CD4-positive, alpha-beta T cell (primary cell): ENCODE measurements around the gene MAP2K3. TPM values are rescaled to one million over a fixed set of nuclear protein-coding genes. Genes with fewer than 3 reads are reported as not detected.

Source experiments
- ATAC-seq: fragments of 200-7000 bp; cut with Tn5 transposase; one replicate; pipeline ENCODE4 v1.10.0; 2022; ENCODE audit warnings: mild to moderate bottlenecking; ENCODE audit not compliant: poor library complexity
- CTCF ChIA-PET: fragments of 350-600 bp; sonication (Branson Sonifier 250); formaldehyde crosslinking; loops from one replicate; lab custom pipeline; 2021; ENCODE audit warnings: antibody characterized with exemption, inconsistent platforms; lab: Charles Lee
- POLR2A ChIA-PET: fragments of 350-600 bp; sonication (Branson Sonifier 250); formaldehyde crosslinking; loops from one replicate; lab custom pipeline; 2021; ENCODE audit warnings: antibody characterized with exemption, inconsistent platforms; lab: Charles Lee
- DNase-seq, 14 experiments: peaks; one replicate each; pipeline ENCODE4 v3.0.0-alpha.2; 2013 to 2020; ENCODE audit warnings: mixed read lengths in 2 of 14
- H3K27ac ChIP-seq, 2 donors: one replicate each; pipeline versions ENCODE4 v1.5.1 to v1.7.0; 2013; ENCODE audit warnings: low read length in 2 of 2, low read depth in 1 of 2, mild to moderate bottlenecking in 1 of 2
- H3K27me3 ChIP-seq, 2 experiments: 1 replicate in 1 of 2; 2 replicates in 1 of 2; pipeline versions ENCODE4 v1.6.1 to v1.7.0; 2013; ENCODE audit warnings: low read length in 2 of 2, control low read depth in 1 of 2, mild to moderate bottlenecking in 1 of 2, moderate library complexity in 1 of 2; ENCODE audit not compliant: insufficient read depth in 2 of 2, control insufficient read depth in 1 of 2
- H3K36me3 ChIP-seq: one replicate; pipeline ENCODE4 v1.6.1; 2013; ENCODE audit warnings: low read length, control low read depth; ENCODE audit not compliant: insufficient read depth
- H3K4me1 ChIP-seq: one replicate; pipeline ENCODE4 v1.6.1; 2013; ENCODE audit warnings: low read length, control low read depth; ENCODE audit not compliant: insufficient read depth
- H3K4me3 ChIP-seq: one replicate; pipeline ENCODE4 v1.5.1; 2013; ENCODE audit warnings: mild to moderate bottlenecking, low read length, moderate library complexity
- H3K9me3 ChIP-seq, 2 experiments: 1 replicate in 1 of 2; 2 replicates in 1 of 2; pipeline versions ENCODE4 v1.6.1 to v1.7.0; 2013; ENCODE audit warnings: low read length in 2 of 2, mild to moderate bottlenecking in 2 of 2, control low read depth in 1 of 2, moderate library complexity in 1 of 2; ENCODE audit not compliant: control insufficient read depth in 1 of 2, insufficient read depth in 1 of 2
- H3K27ac Mint-ChIP-seq: one replicate; pipeline ENCODE4 v1.8.0; 2020; ENCODE audit warnings: mixed read lengths
- H3K27me3 Mint-ChIP-seq: one replicate; pipeline ENCODE4 v1.8.0; 2021; ENCODE audit warnings: mixed read lengths
- H3K36me3 Mint-ChIP-seq: one replicate; pipeline ENCODE4 v1.8.0; 2021; ENCODE audit warnings: low read depth, mixed read lengths
- H3K4me1 Mint-ChIP-seq: one replicate; pipeline ENCODE4 v1.8.0; 2021; ENCODE audit warnings: low read depth, mixed read lengths
- H3K4me3 Mint-ChIP-seq: one replicate; pipeline ENCODE4 v1.8.0; 2020; ENCODE audit warnings: mild to moderate bottlenecking, mixed read lengths
- H3K9me3 Mint-ChIP-seq: one replicate; pipeline ENCODE4 v1.8.0; 2020; ENCODE audit warnings: mixed read lengths
- intact Hi-C, 2 experiments: fragments of 100-400 bp; cut with DNase I in 1 of 2; cut with micrococcal nuclease in 1 of 2; formaldehyde crosslinking; loops; one replicate each; pipeline versions ENCODE4 v1.15.1 to v1.9.0; 2023 to 2025; cut with DNase I, micrococcal nuclease
- total RNA-seq, 174 experiments: library from RNA in 2 of 174; stranded (reverse) in 2 of 174; gene quantifications; one replicate each; pipeline ENCODE4 v1.2.3 and lab custom pipeline; 2021 to 2026
- TF ChIP-seq, protein P1 (sequence below): fragments of 200-600 bp; IDR thresholded peaks from one replicate; pipeline ENCODE4 v1.8.0; 2022; ENCODE audit warnings: antibody characterized with exemption, mild to moderate bottlenecking

The MAP2K3 gene
- total RNA-seq, 2 experiments from 2014 or later, result 36.8 to 38.5 TPM

DNA sequence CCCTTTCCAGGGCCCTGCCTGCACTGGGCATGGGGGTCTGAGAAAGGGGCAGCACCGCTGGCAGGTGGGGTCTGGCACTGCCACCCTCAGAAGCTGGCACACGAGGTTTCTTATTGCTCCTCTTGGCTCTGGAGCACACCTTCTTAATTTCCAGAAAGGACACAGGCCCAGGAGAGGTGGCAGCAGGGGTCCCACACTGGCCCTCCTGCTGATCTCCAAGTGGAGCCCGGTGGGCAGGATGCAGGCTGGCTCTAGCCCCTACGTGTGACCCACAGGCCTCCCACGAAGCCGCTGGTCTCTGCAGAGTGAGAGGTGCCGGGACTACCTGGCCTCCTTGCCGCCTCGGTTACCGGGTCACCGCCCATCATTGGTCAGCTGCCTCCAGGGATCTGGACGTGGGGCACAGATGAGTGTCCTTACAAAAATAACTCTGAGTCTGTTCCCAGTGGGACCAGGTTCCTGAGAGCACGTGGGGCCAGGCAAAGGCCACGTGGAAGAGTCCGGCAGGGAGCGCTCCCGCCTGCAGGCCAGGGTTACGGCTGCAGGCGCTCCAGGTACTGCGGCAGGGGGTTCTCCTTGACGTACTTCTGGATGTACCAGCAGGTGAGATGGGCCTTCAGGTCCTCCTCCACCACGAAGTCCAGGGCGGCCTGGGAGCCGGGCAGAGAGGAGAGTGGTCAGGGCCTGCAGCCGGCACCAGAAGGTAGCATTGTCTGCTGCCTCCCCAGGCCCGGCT is 41.6 kb upstream of the MAP2K3 start:
- DNase-seq (no peak), ATAC-seq (no peak)
- Histone ChIP-seq H3K4me3 (no peak overlapping the region), H3K36me3 (peaks cover 2% of the 10 kb centered on the region), H3K27me3 (no peaks in the 10 kb centered on the region), H3K4me1 (peaks cover 3% of the 10 kb centered on the region), H3K27ac (no peak overlapping the region), H3K9me3 (no peaks in the 10 kb centered on the region)
- no peak overlapping the region for H3K27ac Mint-ChIP-seq
- H3K27me3 Mint-ChIP-seq, result no peaks in the 10 kb centered on the region
- ChIA-PET CTCF (no interaction called here), POLR2A (no interaction called here)
- H3K9me3 Mint-ChIP-seq, result no peaks in the 10 kb centered on the region
- no peaks in the 10 kb centered on the region for H3K4me1 Mint-ChIP-seq
- intact Hi-C loops, result no loop called here
- H3K36me3 Mint-ChIP-seq, result no peaks in the 10 kb centered on the region
- TF ChIP-seq, protein P1, sequence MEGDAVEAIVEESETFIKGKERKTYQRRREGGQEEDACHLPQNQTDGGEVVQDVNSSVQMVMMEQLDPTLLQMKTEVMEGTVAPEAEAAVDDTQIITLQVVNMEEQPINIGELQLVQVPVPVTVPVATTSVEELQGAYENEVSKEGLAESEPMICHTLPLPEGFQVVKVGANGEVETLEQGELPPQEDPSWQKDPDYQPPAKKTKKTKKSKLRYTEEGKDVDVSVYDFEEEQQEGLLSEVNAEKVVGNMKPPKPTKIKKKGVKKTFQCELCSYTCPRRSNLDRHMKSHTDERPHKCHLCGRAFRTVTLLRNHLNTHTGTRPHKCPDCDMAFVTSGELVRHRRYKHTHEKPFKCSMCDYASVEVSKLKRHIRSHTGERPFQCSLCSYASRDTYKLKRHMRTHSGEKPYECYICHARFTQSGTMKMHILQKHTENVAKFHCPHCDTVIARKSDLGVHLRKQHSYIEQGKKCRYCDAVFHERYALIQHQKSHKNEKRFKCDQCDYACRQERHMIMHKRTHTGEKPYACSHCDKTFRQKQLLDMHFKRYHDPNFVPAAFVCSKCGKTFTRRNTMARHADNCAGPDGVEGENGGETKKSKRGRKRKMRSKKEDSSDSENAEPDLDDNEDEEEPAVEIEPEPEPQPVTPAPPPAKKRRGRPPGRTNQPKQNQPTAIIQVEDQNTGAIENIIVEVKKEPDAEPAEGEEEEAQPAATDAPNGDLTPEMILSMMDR, result no peak
- H3K4me3 Mint-ChIP-seq, result no peak overlapping the region

DNA sequence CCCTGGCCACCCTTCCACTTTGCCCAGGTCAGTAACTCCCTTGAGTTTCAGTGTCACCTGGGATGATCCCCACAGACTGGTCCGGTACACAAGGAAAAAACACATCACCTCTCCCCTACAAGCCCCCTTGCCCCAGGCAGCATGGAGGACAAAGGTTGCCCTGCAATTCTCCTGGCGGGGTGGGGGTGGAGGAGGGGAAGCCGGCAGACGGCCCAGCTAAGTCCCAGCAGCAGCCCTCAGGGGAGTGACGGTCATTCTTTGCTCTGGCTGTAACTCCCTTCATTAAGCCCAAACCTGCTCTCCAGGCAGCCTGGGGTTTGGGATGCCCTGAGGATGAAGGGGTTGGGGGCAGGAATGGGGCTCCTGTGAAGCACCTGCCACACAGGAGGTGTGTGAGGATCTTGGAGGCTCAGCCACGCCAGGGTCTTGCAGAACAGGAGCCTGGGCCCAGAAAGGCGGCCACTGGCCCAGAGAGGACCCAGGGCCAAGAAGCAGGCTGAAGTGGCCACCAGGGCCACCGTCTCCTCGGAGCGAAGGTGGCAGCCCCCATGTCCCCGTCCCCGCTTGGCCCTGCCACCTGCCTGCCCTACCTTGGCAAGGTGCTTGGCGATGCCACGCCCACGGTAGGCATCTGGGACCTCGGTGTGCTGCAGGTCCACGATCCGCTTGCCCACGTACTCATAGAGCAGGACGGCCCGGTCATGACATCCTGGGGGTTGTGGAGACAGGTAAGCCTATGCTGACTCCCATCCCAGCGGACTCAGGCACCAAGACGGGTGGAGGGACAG is 40.8 kb upstream of the MAP2K3 start:
- ChIA-PET CTCF (no interaction called here), POLR2A (no interaction called here)
- no peaks in the 10 kb centered on the region for H3K36me3 Mint-ChIP-seq
- Histone ChIP-seq H3K9me3 (no peaks in the 10 kb centered on the region), H3K27ac (no peak overlapping the region), H3K4me1 (peaks cover 3% of the 10 kb centered on the region), H3K36me3 (peaks cover 2% of the 10 kb centered on the region), H3K27me3 (no peaks in the 10 kb centered on the region), H3K4me3 (no peak overlapping the region)
- no peaks in the 10 kb centered on the region for H3K9me3 Mint-ChIP-seq
- H3K27ac Mint-ChIP-seq, result no peak overlapping the region
- H3K27me3 Mint-ChIP-seq, result no peaks in the 10 kb centered on the region
- no peaks in the 10 kb centered on the region for H3K4me1 Mint-ChIP-seq
- H3K4me3 Mint-ChIP-seq, result no peak overlapping the region
- DNase-seq (no peak), ATAC-seq (no peak)
- intact Hi-C loops, result no loop called here
- TF ChIP-seq, protein P1, result no peak

DNA sequence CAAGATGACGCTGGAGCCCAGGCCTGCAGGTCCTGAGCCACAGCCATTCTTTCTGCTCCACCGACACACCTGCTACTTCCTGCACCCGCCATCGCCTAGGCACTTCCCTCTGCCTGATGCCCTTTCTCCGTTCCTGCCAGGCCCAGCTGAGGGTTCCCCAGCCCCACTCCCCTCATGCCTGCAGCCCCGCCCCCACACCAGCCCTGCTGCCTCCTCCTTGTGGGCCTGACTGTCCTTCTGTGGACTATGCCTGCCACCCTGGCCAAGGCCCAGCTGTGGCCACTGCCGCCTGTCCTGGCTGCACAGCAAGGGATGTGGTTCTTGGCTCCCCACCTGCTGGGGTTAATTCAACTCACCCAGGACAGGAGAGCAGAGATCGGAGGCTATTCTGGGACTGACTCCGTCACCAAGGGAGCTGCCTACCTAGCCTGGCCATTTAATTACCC is 38.8 kb upstream of the MAP2K3 start:
- H3K27ac ChIP-seq, result no peak overlapping the region
- H3K9me3 ChIP-seq, result no peaks in the 10 kb centered on the region
- Mint-ChIP-seq H3K4me1 (peaks cover 10% of the 10 kb centered on the region), H3K27ac (no peak overlapping the region), H3K27me3 (no peaks in the 10 kb centered on the region), H3K36me3 (no peaks in the 10 kb centered on the region), H3K4me3 (no peak overlapping the region), H3K9me3 (no peaks in the 10 kb centered on the region)
- peaks cover 3% of the 10 kb centered on the region for H3K4me1 ChIP-seq
- ChIA-PET POLR2A (no interaction called here), CTCF (no interaction called here)
- ATAC-seq (no peak), DNase-seq (no peak)
- no peaks in the 10 kb centered on the region for H3K27me3 ChIP-seq
- TF ChIP-seq, protein P1, result no peak
- intact Hi-C loops, result no loop called here
- H3K4me3 ChIP-seq, result no peak overlapping the region
- H3K36me3 ChIP-seq, result peaks cover 2% of the 10 kb centered on the region
